Prostate gland (tissue), 2 donors: ENCODE data around the gene PCSK4.

Experiments used
- CTCF ChIP-seq, 4 experiments: fragments of 200-600 bp in 2 of 4; fragments of 450-650 bp in 2 of 4; sonication (generic) in 2 of 4; IDR thresholded peaks; 1 replicate in 3 of 4; 2 replicates in 1 of 4; pipeline ENCODE4 v1.5.1; 2016 to 2019; ENCODE audit warnings: antibody characterized with exemption in 4 of 4, mild to moderate bottlenecking in 2 of 4, moderate library complexity in 2 of 4
- POLR2AphosphoS5 ChIP-seq: sonication (generic); formaldehyde crosslinking; IDR thresholded peaks from one replicate; pipeline ENCODE4 v1.6.1; 2017; ENCODE audit warnings: antibody characterized with exemption

DNA sequence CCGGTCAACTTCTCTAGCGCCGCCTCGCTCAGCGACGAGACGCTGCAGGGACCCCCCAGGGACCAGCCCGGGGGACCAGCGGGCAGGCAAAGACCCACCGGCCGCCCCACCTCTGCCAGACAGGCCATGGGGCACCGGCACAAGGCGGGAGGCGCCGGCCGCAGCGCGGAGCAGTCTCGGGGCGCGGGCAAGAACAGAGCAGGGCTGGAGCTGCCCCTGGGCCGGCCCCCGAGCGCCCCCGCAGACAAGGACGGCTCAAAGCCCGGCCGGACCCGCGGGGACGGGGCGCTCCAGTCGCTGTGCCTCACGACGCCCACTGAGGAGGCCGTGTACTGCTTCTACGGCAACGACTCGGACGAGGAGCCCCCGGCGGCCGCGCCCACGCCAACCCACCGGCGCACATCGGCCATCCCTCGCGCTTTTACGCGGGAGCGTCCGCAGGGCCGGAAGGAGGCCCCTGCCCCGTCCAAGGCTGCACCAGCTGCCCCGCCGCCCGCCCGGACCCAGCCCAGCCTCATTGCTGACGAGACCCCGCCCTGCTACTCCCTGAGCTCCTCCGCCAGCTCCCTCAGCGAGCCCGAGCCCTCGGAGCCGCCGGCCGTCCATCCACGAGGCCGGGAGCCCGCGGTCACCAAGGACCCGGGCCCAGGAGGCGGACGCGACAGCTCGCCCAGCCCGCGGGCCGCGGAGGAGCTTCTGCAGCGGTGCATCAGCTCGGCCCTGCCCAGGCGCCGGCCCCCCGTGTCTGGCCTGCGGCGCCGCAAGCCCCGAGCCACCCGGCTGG, 22.5 kb downstream of the PCSK4 start:
- TF ChIP-seq CTCF (IDR thresholded peaks at IDR 0.05) (no peak), POLR2AphosphoS5 (no peak)
